Ishikawa (cell line): Measurements from ENCODE around the gene KIF22.

Experiments used
- CEBPB ChIP-seq: IDR thresholded peaks from 2 replicates; pipeline ENCODE4 v1.6.1; 2012
- CREB1 ChIP-seq: IDR thresholded peaks from 2 replicates; pipeline ENCODE4 v1.6.1; 2012; ENCODE audit warnings: low read depth
- EP300 ChIP-seq: IDR thresholded peaks from 2 replicates; pipeline ENCODE4 v1.6.1; 2012; ENCODE audit warnings: borderline replicate concordance
- FOXM1 ChIP-seq: IDR thresholded peaks from 2 replicates; pipeline ENCODE4 v1.6.1; 2012; ENCODE audit warnings: low read depth, borderline replicate concordance
- NFIC ChIP-seq: IDR thresholded peaks from 2 replicates; pipeline ENCODE4 v1.6.1; 2012
- RAD21 ChIP-seq: IDR thresholded peaks from 2 replicates; pipeline ENCODE4 v1.6.1; 2012; ENCODE audit warnings: low read depth
- TAF1 ChIP-seq: IDR thresholded peaks from 2 replicates; pipeline ENCODE4 v1.6.1; 2012; ENCODE audit warnings: low read depth, mild to moderate bottlenecking
- YY1 ChIP-seq: IDR thresholded peaks from 2 replicates; pipeline ENCODE4 v1.6.1; 2012; ENCODE audit warnings: low read depth
- TF ChIP-seq, protein P1 (sequence below): IDR thresholded peaks from 2 replicates; pipeline ENCODE4 v1.6.1; 2012
- TF ChIP-seq, protein P2 (sequence below): IDR thresholded peaks from 2 replicates; pipeline ENCODE4 v1.6.1; 2012

DNA sequence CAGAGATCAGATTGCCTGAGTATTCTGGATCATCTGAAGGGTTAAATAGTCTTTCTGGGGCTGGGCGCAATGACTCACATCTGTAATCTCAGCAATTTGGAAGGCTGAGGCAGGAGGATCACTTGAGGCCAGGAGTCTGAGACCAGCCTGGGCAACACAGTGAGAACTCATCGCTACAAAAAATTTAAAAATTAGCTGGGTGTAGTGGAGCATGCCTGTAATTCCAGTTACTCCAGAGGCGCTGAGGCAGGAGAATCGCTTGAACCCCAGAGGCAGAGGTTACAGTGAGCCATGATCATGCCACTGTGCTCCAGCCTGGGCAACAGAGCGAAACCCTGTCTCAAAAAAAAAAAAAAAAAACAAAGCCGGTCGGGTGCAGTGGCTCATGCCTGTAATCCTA lies 45.4 kb downstream of the KIF22 start:
- TF ChIP-seq FOXM1 (no peak), RAD21 (no peak), NFIC (no peak), CREB1 (no peak), CEBPB (no peak), YY1 (no peak), EP300 (no peak), TAF1 (no peak)
- TF ChIP-seq, protein P1, sequence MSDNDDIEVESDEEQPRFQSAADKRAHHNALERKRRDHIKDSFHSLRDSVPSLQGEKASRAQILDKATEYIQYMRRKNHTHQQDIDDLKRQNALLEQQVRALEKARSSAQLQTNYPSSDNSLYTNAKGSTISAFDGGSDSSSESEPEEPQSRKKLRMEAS, result no peak
- TF ChIP-seq, protein P2, sequence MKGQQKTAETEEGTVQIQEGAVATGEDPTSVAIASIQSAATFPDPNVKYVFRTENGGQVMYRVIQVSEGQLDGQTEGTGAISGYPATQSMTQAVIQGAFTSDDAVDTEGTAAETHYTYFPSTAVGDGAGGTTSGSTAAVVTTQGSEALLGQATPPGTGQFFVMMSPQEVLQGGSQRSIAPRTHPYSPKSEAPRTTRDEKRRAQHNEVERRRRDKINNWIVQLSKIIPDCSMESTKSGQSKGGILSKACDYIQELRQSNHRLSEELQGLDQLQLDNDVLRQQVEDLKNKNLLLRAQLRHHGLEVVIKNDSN, result no peak
